Hepatocyte (in vitro differentiated cells): ENCODE results near the gene SLC12A7.

ENCODE experiments used
- CTCF ChIP-seq: fragments of 200-600 bp; sonication (generic); IDR thresholded peaks from 2 replicates; pipeline ENCODE4 v1.5.1; 2016; ENCODE audit warnings: antibody characterized with exemption, mild to moderate bottlenecking; ENCODE audit not compliant: poor library complexity
- EZH2 ChIP-seq: fragments of 200-600 bp; sonication (generic); IDR thresholded peaks from 2 replicates; pipeline ENCODE4 v1.6.1; 2016; ENCODE audit warnings: antibody characterized with exemption, mild to moderate bottlenecking, borderline replicate concordance
- EZH2phosphoT487 ChIP-seq: fragments of 200-600 bp; sonication (generic); IDR thresholded peaks from one replicate; pipeline ENCODE4 v1.6.1; 2018; ENCODE audit warnings: antibody characterized with exemption, mild to moderate bottlenecking, low read depth, moderate library complexity; ENCODE audit not compliant: unreplicated experiment, severe bottlenecking

GRCh38 chr5:1151316-1151715 is 39.5 kb upstream of the SLC12A7 start:
- TF ChIP-seq CTCF (no peak), EZH2 (no peak), EZH2phosphoT487 (no peak)
